H54 (cell line): ENCODE measurements around the gene CXXC5.
"Not testable (repeated sequence)": the region's sequence is repeated elsewhere in the genome, so short reads cannot be mapped to it uniquely, and the experiment has no call there.

Source experiments
- DNase-seq: peaks from one replicate; pipeline ENCODE4 v3.0.0; 2011; ENCODE audit warnings: low spot score, mixed read lengths; ENCODE audit not compliant: insufficient read length
- FAIRE-seq: peaks from 3 replicates; lab custom pipeline; 2011; peaks lifted over from hg19 to GRCh38; lab: Jason Lieb, UNC
- POLR2A ChIP-seq: IDR thresholded peaks from 2 replicates; pipeline ENCODE4 v1.6.1; 2011; ENCODE audit warnings: low read depth, mild to moderate bottlenecking, low read length

Gene CXXC5

GRCh38 chr5:139702548-139702947 lies 54.4 kb downstream of the CXXC5 start:
- DNase-seq: no peak
- TF ChIP-seq POLR2A: no peak
- FAIRE-seq: no peak

- no peak for FAIRE-seq
- DNase-seq: no peak
- TF ChIP-seq POLR2A: no peak
These were observed 56.6 kb downstream of the CXXC5 start for GRCh38 chr5:139704748-139705147.

DNA sequence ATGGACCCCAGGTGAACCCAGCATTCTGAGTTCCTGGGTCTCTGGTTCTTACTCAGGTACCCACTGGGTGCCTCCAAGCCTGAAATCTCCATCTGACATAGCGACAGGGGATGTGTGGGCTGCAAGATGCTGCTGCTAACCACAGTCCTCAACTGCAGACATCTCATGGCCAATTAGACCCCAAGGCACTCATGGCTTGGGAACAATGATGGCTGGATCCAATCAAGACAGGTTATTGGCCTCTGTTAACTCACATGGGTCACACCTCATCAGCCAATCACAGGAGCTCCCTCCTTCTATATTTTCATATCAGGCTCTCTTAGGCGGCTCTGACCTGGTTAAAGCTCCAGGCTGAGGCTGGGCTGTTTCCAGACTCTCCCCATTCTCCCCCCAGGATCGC lies 57.0 kb downstream of the CXXC5 start:
- FAIRE-seq: no peak
- TF ChIP-seq POLR2A: no peak
- no peak for DNase-seq

- TF ChIP-seq POLR2A: no peak
- DNase-seq (no peak), FAIRE-seq (no peak)
These were observed 57.8 kb downstream of the CXXC5 start for GRCh38 chr5:139705655-139706587.

DNA sequence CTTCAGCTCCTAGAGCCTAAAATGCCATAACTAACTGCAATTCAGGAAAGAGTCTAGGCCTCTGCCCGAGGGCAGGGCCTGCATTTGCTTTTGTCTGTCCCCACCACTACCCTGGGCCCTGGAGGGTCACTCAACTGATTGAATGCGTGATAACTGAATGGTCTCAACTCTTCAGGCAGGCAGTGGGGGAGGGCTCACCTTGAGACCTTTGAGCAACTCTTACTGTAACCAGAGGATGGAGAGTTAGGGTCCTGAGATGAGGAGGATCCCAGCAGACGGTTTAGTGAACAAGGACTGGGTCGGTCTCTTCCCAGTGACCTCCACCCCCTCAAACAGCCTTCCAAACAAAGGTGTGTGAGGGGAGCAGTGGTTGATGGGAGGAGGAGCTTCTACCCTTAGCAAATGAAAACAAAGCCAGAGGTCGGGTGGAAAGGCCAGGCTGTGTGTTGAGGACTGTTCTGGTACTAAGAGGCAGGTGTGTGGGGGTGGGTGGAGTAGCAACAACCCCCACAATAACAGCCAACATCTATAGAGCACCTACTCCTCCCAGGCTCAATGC lies 59.4 kb downstream of the CXXC5 start:
- DNase-seq (no peak), FAIRE-seq (no peak)
- no peak for TF ChIP-seq POLR2A

DNA sequence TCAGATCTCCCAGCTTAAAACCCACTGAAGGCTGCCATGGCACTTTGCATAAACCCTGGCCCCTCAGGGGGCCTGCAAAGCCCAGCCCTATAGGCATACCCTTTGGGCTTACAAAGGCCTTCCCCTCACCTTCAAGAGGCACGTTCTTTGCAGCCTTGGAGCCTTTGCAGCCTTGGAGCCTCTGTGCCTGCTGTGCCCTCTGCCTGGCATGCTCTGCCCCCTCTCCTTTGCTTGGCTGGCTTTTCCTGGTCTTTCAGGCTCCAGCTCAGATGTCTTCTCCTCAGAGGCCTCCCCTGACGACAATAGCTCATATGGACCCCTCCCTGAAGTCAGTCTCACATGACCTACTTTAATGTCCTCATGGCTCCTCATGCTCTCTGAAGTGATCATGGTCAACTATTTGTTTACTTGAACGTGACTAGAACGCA lies 60.3 kb downstream of the CXXC5 start:
- TF ChIP-seq POLR2A: no peak
- no peak for DNase-seq
- FAIRE-seq: no peak

DNA sequence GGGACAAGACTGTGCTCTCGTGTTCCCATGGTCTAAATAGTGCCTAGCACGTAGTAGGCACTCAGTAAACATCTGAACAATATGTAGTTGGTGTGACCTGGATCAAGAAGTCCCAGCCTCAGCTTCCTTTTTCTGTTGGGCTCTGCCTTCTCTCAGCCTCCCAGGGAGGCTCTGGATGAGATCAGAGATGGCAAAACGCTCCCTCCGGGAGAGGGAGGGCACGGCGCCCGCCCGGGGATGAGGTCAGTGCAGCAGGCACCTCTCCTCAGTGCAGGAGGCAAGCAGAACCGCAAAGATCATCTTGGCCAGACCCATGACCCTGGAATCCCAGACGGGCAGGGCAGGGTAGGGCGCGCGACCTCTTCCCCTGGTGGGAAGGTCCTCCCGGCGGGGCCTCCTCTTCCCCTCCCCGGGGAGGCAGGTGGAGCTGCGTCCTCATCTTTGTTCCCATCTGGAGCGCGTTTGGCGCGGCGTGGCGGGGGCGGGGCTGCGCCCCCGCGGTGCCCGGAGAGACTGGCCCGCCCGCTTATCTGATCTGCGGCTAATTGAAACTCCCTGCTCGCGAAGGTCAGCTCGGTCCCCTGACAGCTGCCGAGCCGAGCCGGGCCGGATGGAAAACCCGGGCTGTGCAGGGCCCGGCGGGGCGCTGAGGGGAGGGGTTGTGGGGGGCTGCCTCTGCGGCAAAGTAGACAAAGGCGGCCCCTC lies 60.9 kb downstream of the CXXC5 start:
- DNase-seq (peak; percentile 91), FAIRE-seq (no peak)
- peak; percentile 18; the same call in 1 of the 2 replicates for TF ChIP-seq POLR2A

DNA sequence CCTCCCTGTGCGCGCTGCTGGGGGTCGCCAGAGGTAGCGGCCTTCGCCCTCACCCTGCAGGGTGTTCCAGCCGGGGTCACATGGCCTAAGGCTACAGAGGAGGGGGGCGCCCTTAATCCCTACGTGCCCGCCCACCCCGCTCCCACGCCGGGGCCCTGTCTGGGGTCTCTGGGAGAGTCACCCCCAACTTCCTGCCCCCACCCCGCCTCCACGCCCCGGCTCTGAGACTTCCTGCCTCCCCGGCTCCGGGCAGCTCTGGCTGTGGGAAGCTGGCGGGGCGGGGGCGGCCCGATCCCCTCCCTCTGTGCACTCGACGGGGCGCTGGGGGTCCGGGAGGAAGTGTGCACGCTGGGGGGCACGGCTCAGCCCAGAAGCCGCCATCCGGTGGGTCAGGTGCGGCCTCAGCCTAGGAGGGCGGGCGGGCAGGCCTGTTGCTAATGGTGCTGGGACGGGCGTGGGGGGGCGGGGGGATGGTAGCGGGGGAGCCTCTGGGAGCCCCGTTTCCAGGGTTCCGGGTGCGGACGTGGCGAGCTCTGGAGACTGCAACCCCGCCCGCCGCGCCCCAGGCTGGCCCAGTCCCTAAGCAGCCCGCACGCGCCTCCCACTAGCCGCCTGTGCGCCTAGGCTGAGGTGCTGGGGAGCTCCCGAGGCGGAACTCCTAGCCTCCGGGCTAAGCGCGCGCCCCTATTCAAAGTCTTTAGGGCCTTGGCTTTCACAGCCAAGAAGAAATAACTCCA lies 61.6 kb downstream of the CXXC5 start:
- DNase-seq (no peak), FAIRE-seq (no peak)
- no peak for TF ChIP-seq POLR2A

- TF ChIP-seq POLR2A: no peak
- DNase-seq: peak; percentile 65
- no peak for FAIRE-seq
These were observed 62.3 kb downstream of the CXXC5 start for GRCh38 chr5:139710319-139711066.

- no peak for FAIRE-seq
- DNase-seq: no peak
- TF ChIP-seq POLR2A: 0 out of 2 replicates have a peak, but pooled peaks have one; percentile 33
These were observed 63.1 kb downstream of the CXXC5 start for GRCh38 chr5:139711067-139711905.

GRCh38 chr5:139711906-139712224 lies 63.7 kb downstream of the CXXC5 start:
- no peak for FAIRE-seq
- no peak for DNase-seq
- no peak for TF ChIP-seq POLR2A

DNA sequence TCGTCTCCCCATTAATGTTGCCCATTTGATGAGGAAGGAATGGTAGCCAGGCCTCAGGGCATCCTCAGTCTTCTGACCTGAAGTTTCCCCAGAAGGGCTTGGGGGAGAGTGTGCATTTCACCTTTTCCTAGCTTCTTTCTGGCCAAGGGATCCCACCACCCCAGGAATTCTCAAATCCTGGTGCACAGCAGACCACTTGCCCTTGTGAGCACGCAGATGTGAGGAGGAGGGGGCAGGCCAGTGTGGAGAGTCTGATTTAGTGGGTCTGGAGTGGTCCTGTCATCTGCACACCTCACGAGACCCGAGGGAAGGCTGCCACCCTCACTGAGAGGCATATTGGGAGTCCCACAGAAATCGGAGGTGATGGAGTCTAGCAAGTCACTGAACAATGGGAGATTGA lies 64.3 kb downstream of the CXXC5 start:
- no peak for DNase-seq
- FAIRE-seq: no peak
- TF ChIP-seq POLR2A: no peak

GRCh38 chr5:139713898-139714297 lies 65.7 kb downstream of the CXXC5 start:
- DNase-seq, FAIRE-seq: not testable (repeated sequence)
